K562 (cell line): ENCODE data around the gene MED15. TPM values are rescaled to one million over a fixed set of nuclear protein-coding genes. Genes with fewer than 3 reads are reported as not detected.

Source experiments
- ELF4 ChIP-seq: fragments of 450-650 bp; formaldehyde crosslinking; IDR thresholded peaks from 2 replicates; pipeline ENCODE4 v1.4.0; 2022; ENCODE audit warnings: missing genetic modification characterization
- HDAC2 ChIP-seq: fragments of 450-650 bp; IDR thresholded peaks from 2 replicates; pipeline ENCODE4 v1.6.1; 2016; ENCODE audit warnings: mild to moderate bottlenecking
- HNRNPL ChIP-seq: fragments of 200-400 bp; formaldehyde crosslinking; IDR thresholded peaks from 2 replicates; pipeline ENCODE4 v1.6.1; 2017; ENCODE audit warnings: low read depth, mild to moderate bottlenecking, low read length
- MTF1 ChIP-seq: fragments of 250-450 bp; sonication (Bioruptor Pico); IDR thresholded peaks from 2 replicates; pipeline ENCODE4 v1.9.0; 2021; ENCODE audit warnings: moderate library complexity, mild to moderate bottlenecking, inconsistent platforms, borderline replicate concordance
- NCOA4 ChIP-seq: fragments of 450-650 bp; IDR thresholded peaks from 2 replicates; pipeline ENCODE4 v1.6.1; 2018; ENCODE audit warnings: mild to moderate bottlenecking; ENCODE audit not compliant: partially characterized antibody
- NCOR1 ChIP-seq: fragments of 450-650 bp; IDR thresholded peaks from 2 replicates; pipeline ENCODE4 v1.6.1; 2016; ENCODE audit warnings: mild to moderate bottlenecking, moderate library complexity
- OTX1 ChIP-seq: fragments of 450-650 bp; formaldehyde crosslinking; IDR thresholded peaks from 2 replicates; pipeline ENCODE4 v1.4.0; 2022; ENCODE audit warnings: mild to moderate bottlenecking
- PHB ChIP-seq: fragments of 250-450 bp; sonication (Bioruptor Pico); IDR thresholded peaks from 2 replicates; pipeline ENCODE4 v1.5.0; 2021
- PHF8 ChIP-seq: fragments of 200-600 bp; sonication (generic); IDR thresholded peaks from 2 replicates; pipeline ENCODE4 v1.6.1; 2012; ENCODE audit warnings: mixed run types, mild to moderate bottlenecking, inconsistent platforms, low read length, moderate library complexity, borderline replicate concordance
- RFX7 ChIP-seq: fragments of 250-450 bp; sonication (Bioruptor Pico); IDR thresholded peaks from 2 replicates; pipeline ENCODE4 v1.5.1; 2021; ENCODE audit warnings: mild to moderate bottlenecking
- SMARCA5 ChIP-seq: fragments of 450-650 bp; IDR thresholded peaks from 2 replicates; pipeline ENCODE4 v1.6.1; 2016
- SNRNP70 ChIP-seq: fragments of 200-400 bp; formaldehyde crosslinking; optimal IDR thresholded peaks from 2 replicates; pipeline ENCODE3; 2017; ENCODE audit warnings: low read depth, low read length
- SRSF7 ChIP-seq: fragments of 200-400 bp; formaldehyde crosslinking; optimal IDR thresholded peaks from 2 replicates; pipeline ENCODE3; 2017; ENCODE audit warnings: mild to moderate bottlenecking, low read depth, low read length
- ZNF232 ChIP-seq: sonication (generic); formaldehyde crosslinking; IDR thresholded peaks from 2 replicates; pipeline ENCODE4 v1.8.0; 2022; ENCODE audit warnings: mild to moderate bottlenecking, missing genetic modification reagents
- polyA plus RNA-seq, 8 experiments: library from polyadenylated mRNA; depleted of rRNA in 4 of 8; stranded (reverse) in 5 of 8; unstranded in 3 of 8; fragments of >200 nt; fragmentation: Nextera tagmentation in 2 of 8; fragmentation: Illumina TruSeq in 1 of 8; extraction: Ambion mirVana in 2 of 8; extraction: Trizol in 1 of 8; gene quantifications; 2 replicates each; pipeline versions ENCODE4 v1.2.1 to v1.2.3, GENCODE V29; 2011 to 2014; ENCODE audit warnings: inconsistent platforms in 1 of 8, missing spikeins in 1 of 8
- total RNA-seq, 7 experiments: library from RNA; depleted of rRNA in 6 of 7; stranded (reverse); fragments of >200 nt in 6 of 7; fragmentation: Illumina TruSeq in 2 of 7; extraction: Trizol in 2 of 7; gene quantifications; 2 replicates each; pipeline versions ENCODE4 v1.2.1 to v1.2.3, GENCODE V29; 2011 to 2021; ENCODE audit warnings: low replicate concordance in 1 of 7
- TF ChIP-seq, protein P1 (sequence below): sonication (generic); formaldehyde crosslinking; IDR thresholded peaks from 2 replicates; pipeline ENCODE4 v1.8.1; 2023; ENCODE audit warnings: mild to moderate bottlenecking, missing genetic modification reagents
- TF ChIP-seq, protein P2 (sequence below): sonication (generic); formaldehyde crosslinking; IDR thresholded peaks from 2 replicates; pipeline ENCODE4 v1.8.1; 2023; ENCODE audit warnings: mild to moderate bottlenecking, missing genetic modification reagents, moderate library complexity
- TF ChIP-seq, protein P3 (sequence below), 3 experiments: fragments of 200-800 bp in 1 of 3; sonication (Bioruptor generic) in 1 of 3; sonication (generic) in 1 of 3; formaldehyde crosslinking in 1 of 3; IDR thresholded peaks; 2 replicates each; pipeline versions ENCODE4 v1.6.1 to v1.8.0; 2016 to 2022; ENCODE audit warnings: mild to moderate bottlenecking in 2 of 3, missing compliant biosample characterization in 2 of 3, missing genetic modification characterization in 2 of 3, missing genetic modification reagents in 1 of 3
- TF ChIP-seq, protein P4 (sequence below): fragments of 250-450 bp; sonication (Bioruptor Pico); IDR thresholded peaks from 2 replicates; pipeline ENCODE4 v1.5.0; 2022; ENCODE audit warnings: mild to moderate bottlenecking
- TF ChIP-seq, protein P5 (sequence below), 2 experiments: fragments of 450-650 bp; IDR thresholded peaks; 2 replicates each; pipeline ENCODE4 v1.6.1; 2016

The MED15 gene
- total and polyA plus RNA-seq, 9 of the 15 experiments (the other 6 are each of a cell fraction or from before 2014, with no cell fraction given), result 4.0 to 271 (median 60.1) TPM

DNA sequence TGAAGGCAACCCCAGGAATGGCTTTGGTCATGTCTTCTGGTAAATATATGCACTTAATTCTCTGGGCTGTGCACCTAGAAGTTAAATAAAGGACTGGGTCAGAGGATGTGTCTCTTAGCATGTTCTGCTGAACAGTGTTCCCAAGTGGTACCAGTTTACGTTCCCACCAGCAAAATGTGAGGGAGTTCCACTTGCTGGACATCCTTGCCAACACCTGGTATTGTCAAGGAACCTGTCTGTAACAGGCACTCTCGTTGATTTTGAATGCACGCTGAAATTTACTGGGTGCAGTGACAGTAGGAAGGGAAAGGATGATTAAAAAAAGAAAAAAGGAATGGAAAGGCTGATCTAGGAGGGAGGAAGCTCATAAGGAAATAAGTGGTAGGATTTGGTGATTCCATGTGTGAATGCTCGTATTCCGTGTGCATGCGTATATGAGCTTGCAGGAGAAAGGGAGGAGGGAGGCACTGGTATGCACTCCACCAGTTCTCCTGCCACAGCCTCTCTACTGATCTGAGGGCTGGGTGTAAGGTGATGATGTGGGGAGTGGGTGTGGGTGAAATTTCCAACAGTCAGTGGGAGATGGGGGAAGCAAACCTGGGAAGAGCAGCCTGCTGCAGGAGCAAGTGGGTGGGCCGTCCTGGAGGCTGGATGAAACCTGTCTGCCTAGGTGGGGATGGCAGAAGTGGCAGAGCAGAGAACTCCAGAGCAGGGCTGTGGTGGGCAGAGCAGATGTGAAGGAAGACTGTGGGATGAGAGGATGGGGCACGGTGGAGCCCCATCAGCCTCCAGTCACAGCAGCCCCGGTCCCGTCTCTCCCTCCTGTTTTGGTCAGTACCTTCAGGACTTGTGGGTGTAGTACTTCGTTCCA, 15.0 kb downstream of the MED15 start (continued):
- TF ChIP-seq, protein P1, sequence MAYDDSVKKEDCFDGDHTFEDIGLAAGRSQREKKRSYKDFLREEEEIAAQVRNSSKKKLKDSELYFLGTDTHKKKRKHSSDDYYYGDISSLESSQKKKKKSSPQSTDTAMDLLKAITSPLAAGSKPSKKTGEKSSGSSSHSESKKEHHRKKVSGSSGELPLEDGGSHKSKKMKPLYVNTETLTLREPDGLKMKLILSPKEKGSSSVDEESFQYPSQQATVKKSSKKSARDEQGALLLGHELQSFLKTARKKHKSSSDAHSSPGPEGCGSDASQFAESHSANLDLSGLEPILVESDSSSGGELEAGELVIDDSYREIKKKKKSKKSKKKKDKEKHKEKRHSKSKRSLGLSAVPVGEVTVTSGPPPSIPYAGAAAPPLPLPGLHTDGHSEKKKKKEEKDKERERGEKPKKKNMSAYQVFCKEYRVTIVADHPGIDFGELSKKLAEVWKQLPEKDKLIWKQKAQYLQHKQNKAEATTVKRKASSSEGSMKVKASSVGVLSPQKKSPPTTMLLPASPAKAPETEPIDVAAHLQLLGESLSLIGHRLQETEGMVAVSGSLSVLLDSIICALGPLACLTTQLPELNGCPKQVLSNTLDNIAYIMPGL (CRISPR knock-in tag), result 0 out of 2 replicates have a peak, but pooled peaks have one; percentile 42
- TF ChIP-seq SRSF7 (no peak), PHB (peak; percentile 51; the same call in 1 of the 2 replicates), OTX1 (peak; percentile 87), RFX7 (peak; percentile 24; the same call in 1 of the 2 replicates), SNRNP70 (peak; percentile 41), HDAC2 (no peak), ZNF232 (CRISPR knock-in tag) (0 out of 2 replicates have a peak, but pooled peaks have one; percentile 81), MTF1 (CRISPR knock-in tag) (no peak), ELF4 (peak; percentile 86), SMARCA5 (no peak), PHF8 (0 out of 2 replicates have a peak, but pooled peaks have one; percentile 13), NCOA4 (no peak), HNRNPL (no peak), NCOR1 (no peak)
- TF ChIP-seq, protein P2, sequence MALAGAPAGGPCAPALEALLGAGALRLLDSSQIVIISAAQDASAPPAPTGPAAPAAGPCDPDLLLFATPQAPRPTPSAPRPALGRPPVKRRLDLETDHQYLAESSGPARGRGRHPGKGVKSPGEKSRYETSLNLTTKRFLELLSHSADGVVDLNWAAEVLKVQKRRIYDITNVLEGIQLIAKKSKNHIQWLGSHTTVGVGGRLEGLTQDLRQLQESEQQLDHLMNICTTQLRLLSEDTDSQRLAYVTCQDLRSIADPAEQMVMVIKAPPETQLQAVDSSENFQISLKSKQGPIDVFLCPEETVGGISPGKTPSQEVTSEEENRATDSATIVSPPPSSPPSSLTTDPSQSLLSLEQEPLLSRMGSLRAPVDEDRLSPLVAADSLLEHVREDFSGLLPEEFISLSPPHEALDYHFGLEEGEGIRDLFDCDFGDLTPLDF (CRISPR knock-in tag), result peak; percentile 52
- TF ChIP-seq, protein P3, sequence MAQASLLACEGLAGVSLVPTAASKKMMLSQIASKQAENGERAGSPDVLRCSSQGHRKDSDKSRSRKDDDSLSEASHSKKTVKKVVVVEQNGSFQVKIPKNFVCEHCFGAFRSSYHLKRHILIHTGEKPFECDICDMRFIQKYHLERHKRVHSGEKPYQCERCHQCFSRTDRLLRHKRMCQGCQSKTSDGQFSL (CRISPR knock-in tag; IDR thresholded peaks at IDR 0.05), result no peak
- TF ChIP-seq, protein P3 (tag; IDR thresholded peaks at IDR 0.05), result 0 out of 4 replicates have a peak, but pooled peaks of 1 of the 2 experiments have one; percentile 8
- TF ChIP-seq, protein P4, sequence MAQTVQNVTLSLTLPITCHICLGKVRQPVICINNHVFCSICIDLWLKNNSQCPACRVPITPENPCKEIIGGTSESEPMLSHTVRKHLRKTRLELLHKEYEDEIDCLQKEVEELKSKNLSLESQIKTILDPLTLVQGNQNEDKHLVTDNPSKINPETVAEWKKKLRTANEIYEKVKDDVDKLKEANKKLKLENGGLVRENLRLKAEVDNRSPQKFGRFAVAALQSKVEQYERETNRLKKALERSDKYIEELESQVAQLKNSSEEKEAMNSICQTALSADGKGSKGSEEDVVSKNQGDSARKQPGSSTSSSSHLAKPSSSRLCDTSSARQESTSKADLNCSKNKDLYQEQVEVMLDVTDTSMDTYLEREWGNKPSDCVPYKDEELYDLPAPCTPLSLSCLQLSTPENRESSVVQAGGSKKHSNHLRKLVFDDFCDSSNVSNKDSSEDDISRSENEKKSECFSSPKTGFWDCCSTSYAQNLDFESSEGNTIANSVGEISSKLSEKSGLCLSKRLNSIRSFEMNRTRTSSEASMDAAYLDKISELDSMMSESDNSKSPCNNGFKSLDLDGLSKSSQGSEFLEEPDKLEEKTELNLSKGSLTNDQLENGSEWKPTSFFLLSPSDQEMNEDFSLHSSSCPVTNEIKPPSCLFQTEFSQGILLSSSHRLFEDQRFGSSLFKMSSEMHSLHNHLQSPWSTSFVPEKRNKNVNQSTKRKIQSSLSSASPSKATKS (CRISPR knock-in tag), result no peak
- TF ChIP-seq, protein P5, sequence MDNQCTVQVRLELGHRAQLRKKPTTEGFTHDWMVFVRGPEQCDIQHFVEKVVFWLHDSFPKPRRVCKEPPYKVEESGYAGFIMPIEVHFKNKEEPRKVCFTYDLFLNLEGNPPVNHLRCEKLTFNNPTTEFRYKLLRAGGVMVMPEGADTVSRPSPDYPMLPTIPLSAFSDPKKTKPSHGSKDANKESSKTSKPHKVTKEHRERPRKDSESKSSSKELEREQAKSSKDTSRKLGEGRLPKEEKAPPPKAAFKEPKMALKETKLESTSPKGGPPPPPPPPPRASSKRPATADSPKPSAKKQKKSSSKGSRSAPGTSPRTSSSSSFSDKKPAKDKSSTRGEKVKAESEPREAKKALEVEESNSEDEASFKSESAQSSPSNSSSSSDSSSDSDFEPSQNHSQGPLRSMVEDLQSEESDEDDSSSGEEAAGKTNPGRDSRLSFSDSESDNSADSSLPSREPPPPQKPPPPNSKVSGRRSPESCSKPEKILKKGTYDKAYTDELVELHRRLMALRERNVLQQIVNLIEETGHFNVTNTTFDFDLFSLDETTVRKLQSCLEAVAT (IDR thresholded peaks at IDR 0.05), result no peak
